Fibroblast of villous mesenchyme (primary cell): ENCODE data around the gene ITGAL. TPM values are rescaled to one million over a fixed set of nuclear protein-coding genes. Genes with fewer than 3 reads are reported as not detected.

ENCODE experiments used
- DNase-seq: peaks from one replicate; pipeline ENCODE4 v3.0.0-alpha.2; 2010; ENCODE audit warnings: low read depth
- H3K4me3 ChIP-seq: 2 replicates; pipeline ENCODE4 v1.5.1; 2011; ENCODE audit warnings: low read depth, mild to moderate bottlenecking, low read length
- total RNA-seq: library from RNA; depleted of rRNA; stranded (reverse); fragments of >200 nt; gene quantifications from 2 replicates; pipeline ENCODE4 v1.2.3, GENCODE V29; 2012
- TF ChIP-seq, protein P1 (sequence below): IDR thresholded peaks from 2 replicates; pipeline ENCODE4 v1.5.1; 2012; ENCODE audit warnings: low read depth, mild to moderate bottlenecking, low read length; ENCODE audit not compliant: insufficient read depth

Gene ITGAL
- total RNA-seq, 1 donor = not detected

DNA sequence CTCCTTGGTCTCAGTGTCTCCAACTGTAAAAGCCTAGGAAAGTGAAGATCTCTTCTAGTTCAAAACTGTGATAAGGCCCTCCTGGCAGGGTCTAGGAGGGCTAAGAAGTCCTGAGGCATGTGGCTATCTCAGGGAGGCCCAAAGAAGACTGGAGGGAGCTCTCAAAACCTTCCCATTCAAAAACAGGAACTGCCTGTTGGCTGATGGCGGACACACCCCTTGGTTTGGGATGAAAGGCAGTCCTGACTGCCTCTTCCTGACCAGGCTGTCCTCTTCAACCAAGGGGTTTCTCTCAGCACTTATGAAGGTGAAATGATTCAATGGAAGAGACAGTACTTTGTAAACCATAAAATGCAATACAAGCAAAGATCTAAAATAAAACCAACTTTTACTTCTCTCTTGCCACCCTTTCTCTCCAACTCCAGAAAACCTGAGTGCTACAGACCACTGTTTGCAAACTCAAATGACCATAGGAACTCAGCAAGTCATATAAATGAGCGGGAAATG, 80.9 kb downstream of the ITGAL start:
- DNase-seq = no peak
- no peak overlapping the region for H3K4me3 ChIP-seq
- TF ChIP-seq, protein P1, sequence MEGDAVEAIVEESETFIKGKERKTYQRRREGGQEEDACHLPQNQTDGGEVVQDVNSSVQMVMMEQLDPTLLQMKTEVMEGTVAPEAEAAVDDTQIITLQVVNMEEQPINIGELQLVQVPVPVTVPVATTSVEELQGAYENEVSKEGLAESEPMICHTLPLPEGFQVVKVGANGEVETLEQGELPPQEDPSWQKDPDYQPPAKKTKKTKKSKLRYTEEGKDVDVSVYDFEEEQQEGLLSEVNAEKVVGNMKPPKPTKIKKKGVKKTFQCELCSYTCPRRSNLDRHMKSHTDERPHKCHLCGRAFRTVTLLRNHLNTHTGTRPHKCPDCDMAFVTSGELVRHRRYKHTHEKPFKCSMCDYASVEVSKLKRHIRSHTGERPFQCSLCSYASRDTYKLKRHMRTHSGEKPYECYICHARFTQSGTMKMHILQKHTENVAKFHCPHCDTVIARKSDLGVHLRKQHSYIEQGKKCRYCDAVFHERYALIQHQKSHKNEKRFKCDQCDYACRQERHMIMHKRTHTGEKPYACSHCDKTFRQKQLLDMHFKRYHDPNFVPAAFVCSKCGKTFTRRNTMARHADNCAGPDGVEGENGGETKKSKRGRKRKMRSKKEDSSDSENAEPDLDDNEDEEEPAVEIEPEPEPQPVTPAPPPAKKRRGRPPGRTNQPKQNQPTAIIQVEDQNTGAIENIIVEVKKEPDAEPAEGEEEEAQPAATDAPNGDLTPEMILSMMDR = no peak

- H3K4me3 ChIP-seq = no peak overlapping the region
- TF ChIP-seq, protein P1 = no peak
Measured at GRCh38 chr16:30554557-30555314, 82.2 kb downstream of the ITGAL start.

GRCh38 chr16:30555315-30556124, 83.0 kb downstream of the ITGAL start:
- DNase-seq = no peak
- TF ChIP-seq, protein P1 = no peak
- H3K4me3 ChIP-seq = no peak overlapping the region

More at GRCh38 chr16:30554557-30555314, 82.2 kb downstream of the ITGAL start:
- no peak for DNase-seq

DNA sequence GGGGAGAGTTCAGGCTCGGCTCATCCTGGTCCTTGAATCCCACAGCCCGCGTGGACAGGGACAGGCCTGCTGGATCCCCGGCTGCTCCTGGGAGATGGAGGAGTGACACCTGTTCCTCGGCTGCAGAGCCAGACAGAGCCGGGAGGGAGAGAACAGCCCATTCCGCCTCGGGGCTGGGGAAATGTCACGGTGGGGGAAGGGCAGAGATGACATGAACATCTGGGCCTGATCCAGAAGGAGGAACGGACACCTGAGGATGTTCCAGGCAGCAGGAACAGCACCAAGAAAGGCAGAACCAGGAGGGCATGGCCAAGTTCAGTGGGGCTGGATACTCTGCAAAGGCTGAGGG, 83.6 kb downstream of the ITGAL start:
- DNase-seq = no peak
- no peak overlapping the region for H3K4me3 ChIP-seq
- TF ChIP-seq, protein P1 = no peak

GRCh38 chr16:30557707-30557956, 85.1 kb downstream of the ITGAL start:
- DNase-seq = no peak
- TF ChIP-seq, protein P1 = no peak
- peak overlapping the region; percentile 80 for H3K4me3 ChIP-seq

DNA sequence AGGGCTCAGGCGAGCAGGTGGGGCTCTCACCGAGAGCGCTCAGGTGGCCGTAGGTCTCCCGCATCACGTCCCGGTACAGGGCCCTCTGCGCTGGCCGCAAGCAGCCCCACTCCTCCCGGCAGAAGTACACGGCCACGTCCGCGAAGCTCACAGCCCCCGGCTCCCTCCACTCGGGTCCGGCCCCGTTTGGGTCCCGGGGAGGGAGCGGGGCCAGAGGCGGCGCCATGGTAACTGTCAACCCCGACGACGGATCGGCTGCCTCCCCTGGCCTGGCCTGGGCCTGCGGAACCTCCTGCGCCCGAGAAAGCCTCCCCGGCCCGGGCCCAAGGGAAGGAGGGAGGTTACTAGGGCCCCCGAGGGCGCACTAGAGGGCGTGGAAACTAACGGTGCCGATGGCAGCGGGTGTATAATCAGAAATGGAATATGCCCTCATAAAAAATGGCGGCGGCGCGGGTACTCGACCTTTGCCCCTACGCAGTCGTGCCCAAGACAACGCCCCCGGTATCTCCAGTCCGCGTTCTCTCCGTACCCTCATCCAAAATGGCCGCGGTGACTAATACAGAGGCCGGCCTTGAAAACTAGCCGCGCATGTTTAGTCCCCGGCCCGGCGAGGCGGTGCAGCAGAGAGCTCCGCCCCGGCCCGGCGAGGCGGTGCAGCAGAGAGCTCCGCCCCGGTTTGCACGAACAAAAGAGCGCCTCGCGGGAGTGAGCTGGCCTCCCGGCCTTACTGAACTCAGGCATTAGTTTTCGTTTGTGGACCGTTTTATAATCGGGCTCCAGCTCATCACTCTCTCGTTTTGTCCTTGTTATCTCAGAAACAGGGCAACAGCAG, 85.6 kb downstream of the ITGAL start, which contains the start of gene ZNF764:
ZNF764 (minus strand) TSS at position 418 of the 832 bp plus-strand sequence; CDS start at position 226, 192 bp downstream.
- TF ChIP-seq, protein P1 = no peak
- peak within 1 kb of the TSS; percentile 80 for H3K4me3 ChIP-seq
- DNase-seq = peak; percentile 98
